Measurements from ENCODE around the gene CRIP2.

Gene CRIP2

GRCh38 chr14:105497671-105498429, 23.2 kb downstream of the CRIP2 start:
- no peak for DNase-seq (ENCODE audit: low read depth in 2 of 2, low spot score in 1 of 2)

GRCh38 chr14:105498430-105499255, 24.0 kb downstream of the CRIP2 start:
- DNase-seq (ENCODE audit: low read depth in 2 of 2, low spot score in 1 of 2): no peak

GRCh38 chr14:105499256-105500035, 24.8 kb downstream of the CRIP2 start:
- DNase-seq (ENCODE audit: low read depth in 2 of 2, low spot score in 1 of 2): no peak

- no peak for DNase-seq (ENCODE audit: low read depth in 2 of 2, low spot score in 1 of 2)
Measured at GRCh38 chr14:105500036-105500725, 25.6 kb downstream of the CRIP2 start.

- DNase-seq (ENCODE audit: low read depth in 2 of 2, low spot score in 1 of 2): no peak
Measured at GRCh38 chr14:105500726-105501101, 26.1 kb downstream of the CRIP2 start.

- DNase-seq (ENCODE audit: low read depth in 2 of 2, low spot score in 1 of 2): no peak
Measured at GRCh38 chr14:105501504-105502291, 27.1 kb downstream of the CRIP2 start.

GRCh38 chr14:105502446-105503295, 28.1 kb downstream of the CRIP2 start:
- DNase-seq (ENCODE audit: low read depth in 2 of 2, low spot score in 1 of 2): no peak

- DNase-seq (ENCODE audit: low read depth in 2 of 2, low spot score in 1 of 2): no peak
Measured at GRCh38 chr14:105503296-105503640, 28.6 kb downstream of the CRIP2 start.

GRCh38 chr14:105503935-105504692, 29.5 kb downstream of the CRIP2 start:
- no peak for DNase-seq (ENCODE audit: low read depth in 2 of 2, low spot score in 1 of 2)

GRCh38 chr14:105505101-105505500, 30.5 kb downstream of the CRIP2 start:
- DNase-seq (ENCODE audit: low read depth in 2 of 2, low spot score in 1 of 2): no peak

GRCh38 chr14:105507247-105507646, 32.6 kb downstream of the CRIP2 start:
- no peak for DNase-seq (ENCODE audit: low read depth in 2 of 2, low spot score in 1 of 2)

GRCh38 chr14:105508069-105508468, 33.4 kb downstream of the CRIP2 start:
- DNase-seq (ENCODE audit: low read depth in 2 of 2, low spot score in 1 of 2): no peak

- DNase-seq (ENCODE audit: low read depth in 2 of 2, low spot score in 1 of 2): no peak
Measured at GRCh38 chr14:105508601-105509000, 34.0 kb downstream of the CRIP2 start.

- DNase-seq (ENCODE audit: low read depth in 2 of 2, low spot score in 1 of 2): no peak
Measured at GRCh38 chr14:105517096-105517495, 42.5 kb downstream of the CRIP2 start.

GRCh38 chr14:105519946-105520698, 45.5 kb downstream of the CRIP2 start:
- no peak for DNase-seq (ENCODE audit: low read depth in 2 of 2, low spot score in 1 of 2)

- no peak for DNase-seq (ENCODE audit: low read depth in 2 of 2, low spot score in 1 of 2)
Measured at GRCh38 chr14:105525326-105525725, 50.7 kb downstream of the CRIP2 start.

GRCh38 chr14:105525861-105526775, 51.5 kb downstream of the CRIP2 start, which contains the start of gene TMEM121:
TSS of gene TMEM121 (plus strand) at chr14:105526583. CDS start at chr14:105528835, 2,252 bp downstream.
- DNase-seq (ENCODE audit: low read depth in 2 of 2, low spot score in 1 of 2): no peak

Data from stimulated activated CD8-positive, alpha-beta memory T cell treated with anti-CD3 and anti-CD28 coated beads, Interleukin-4, amount 100 ng/mL, for 1 hour (primary cell).